Measurements from ENCODE around the gene IRAK1. TPM values are rescaled to one million over a fixed set of nuclear protein-coding genes. Genes with fewer than 3 reads are reported as not detected.

The IRAK1 gene
- total and polyA plus RNA-seq, 11 donors = 22.0 to 89.3 (median 29.7) TPM

- peaks cover 0 to 16% (median 0%) of the 10 kb centered on the region in 9 donors for H3K36me3 ChIP-seq
- peaks cover 0 to 58% (median 33%) of the 10 kb centered on the region in 12 donors for H3K4me1 ChIP-seq
- TF ChIP-seq POLR2A (IDR thresholded peaks at IDR 0.05) = no peak
- no peak for TF ChIP-seq CTCF (IDR thresholded peaks at IDR 0.05)
- no peak overlapping the region for H3K4me3 ChIP-seq
- ATAC-seq (no peak), DNase-seq (no peak)
- H3K9me3 ChIP-seq = no peaks in the 10 kb centered on the region
- H3K27me3 ChIP-seq = peaks cover 0 to 39% (median 0%) of the 10 kb centered on the region in 9 donors
- 73 to 100% (median 89%) methylated on average over 1 of the region's 1 CpG for WGBS, 4 donors
- H3K27ac ChIP-seq = no peak overlapping the region
- intact Hi-C loops (cut with DNase I) = loop anchor here in 1 of 10 donors (5.0 kb wide), 1 partner anchor 40 kb away; the partner anchor contains the start of gene IRAK1
These were observed 38.1 kb upstream of the IRAK1 start for GRCh38 chrX:154057791-154058190.

GRCh38 chrX:154056770-154057241, 37.1 kb upstream of the IRAK1 start:
- TF ChIP-seq CTCF (IDR thresholded peaks at IDR 0.05) (no peak), POLR2A (IDR thresholded peaks at IDR 0.05) (no peak)
- peak in 2 of 4 donors; percentile 47 to 49 for ATAC-seq
- 55 to 62% (median 56%) methylated on average over 8 of the region's 8 CpGs for WGBS, 4 donors
- intact Hi-C loops (cut with DNase I) = loop anchor here in 1 of 10 donors (5.0 kb wide), 1 partner anchor 40 kb away; the partner anchor contains the start of gene IRAK1
- H3K9me3 ChIP-seq = no peaks in the 10 kb centered on the region
- H3K27me3 ChIP-seq = peaks cover 0 to 42% (median 0%) of the 10 kb centered on the region in 9 donors
- H3K27ac ChIP-seq = no peak overlapping the region
- peaks cover 0 to 16% (median 0%) of the 10 kb centered on the region in 9 donors for H3K36me3 ChIP-seq
- H3K4me3 ChIP-seq = no peak overlapping the region
- H3K4me1 ChIP-seq = peaks cover 0 to 55% (median 29%) of the 10 kb centered on the region in 12 donors
- DNase-seq = no peak

GRCh38 chrX:154051201-154051810, 31.6 kb upstream of the IRAK1 start:
- H3K4me1 ChIP-seq = peaks cover 0 to 59% (median 34%) of the 10 kb centered on the region in 12 donors
- no peaks in the 10 kb centered on the region for H3K9me3 ChIP-seq
- DNase-seq (peak in 4 of 5 donors; percentile 54 to 73 (median 64)), ATAC-seq (peak in 3 of 4 donors; percentile 48 to 60 (median 58))
- H3K27ac ChIP-seq = peak overlapping the region in 2 of 12 donors; percentile 19 to 50
- peaks cover 0 to 16% (median 0%) of the 10 kb centered on the region in 9 donors for H3K36me3 ChIP-seq
- TF ChIP-seq CTCF (IDR thresholded peaks at IDR 0.05) = peak; percentile 52 to 80 (median 66)
- TF ChIP-seq POLR2A (IDR thresholded peaks at IDR 0.05) = no peak
- intact Hi-C loops (cut with DNase I) = loop anchor here in 5 of 10 donors (2.0 to 5.0 kb wide), 3 partner anchors 34 to 73 kb away; partner anchors contain the start of gene IRAK1 (in 1 of the 5)
- 26 to 37% (median 33%) methylated on average over 8 of the region's 8 CpGs for WGBS, 4 donors
- H3K27me3 ChIP-seq = peaks cover 0 to 26% (median 0%) of the 10 kb centered on the region in 9 donors
- H3K4me3 ChIP-seq = no peak overlapping the region

GRCh38 chrX:154050113-154050495, 30.4 kb upstream of the IRAK1 start:
- H3K4me1 ChIP-seq = peaks cover 0 to 69% (median 38%) of the 10 kb centered on the region in 12 donors
- intact Hi-C loops (cut with DNase I) = loop anchor here in 5 of 10 donors (2.0 to 5.0 kb wide), 3 partner anchors 33 to 75 kb away; partner anchors contain the start of gene IRAK1 (in 1 of the 5)

More at GRCh38 chrX:154050113-154050495, 30.4 kb upstream of the IRAK1 start:
- no peaks in the 10 kb centered on the region for H3K9me3 ChIP-seq
- no peak for DNase-seq
- H3K4me3 ChIP-seq = no peak overlapping the region
- WGBS, 4 donors = 60 to 70% (median 63%) methylated on average over 7 of the region's 7 CpGs
- H3K27me3 ChIP-seq = peaks cover 0 to 30% (median 0%) of the 10 kb centered on the region in 9 donors
- TF ChIP-seq CTCF (IDR thresholded peaks at IDR 0.05) = no peak
- no peak for TF ChIP-seq POLR2A (IDR thresholded peaks at IDR 0.05)
- ATAC-seq = no peak
- peak overlapping the region in 2 of 12 donors; percentile 9 to 50 for H3K27ac ChIP-seq
- peaks cover 0 to 16% (median 0%) of the 10 kb centered on the region in 9 donors for H3K36me3 ChIP-seq

All from heart left ventricle (tissue), 16 donors.